ENCODE results near the gene TMEM63B.
"Not testable (repeated sequence)": the region's sequence is repeated elsewhere in the genome, so short reads cannot be mapped to it uniquely, and the experiment has no call there.

Gene TMEM63B

DNA sequence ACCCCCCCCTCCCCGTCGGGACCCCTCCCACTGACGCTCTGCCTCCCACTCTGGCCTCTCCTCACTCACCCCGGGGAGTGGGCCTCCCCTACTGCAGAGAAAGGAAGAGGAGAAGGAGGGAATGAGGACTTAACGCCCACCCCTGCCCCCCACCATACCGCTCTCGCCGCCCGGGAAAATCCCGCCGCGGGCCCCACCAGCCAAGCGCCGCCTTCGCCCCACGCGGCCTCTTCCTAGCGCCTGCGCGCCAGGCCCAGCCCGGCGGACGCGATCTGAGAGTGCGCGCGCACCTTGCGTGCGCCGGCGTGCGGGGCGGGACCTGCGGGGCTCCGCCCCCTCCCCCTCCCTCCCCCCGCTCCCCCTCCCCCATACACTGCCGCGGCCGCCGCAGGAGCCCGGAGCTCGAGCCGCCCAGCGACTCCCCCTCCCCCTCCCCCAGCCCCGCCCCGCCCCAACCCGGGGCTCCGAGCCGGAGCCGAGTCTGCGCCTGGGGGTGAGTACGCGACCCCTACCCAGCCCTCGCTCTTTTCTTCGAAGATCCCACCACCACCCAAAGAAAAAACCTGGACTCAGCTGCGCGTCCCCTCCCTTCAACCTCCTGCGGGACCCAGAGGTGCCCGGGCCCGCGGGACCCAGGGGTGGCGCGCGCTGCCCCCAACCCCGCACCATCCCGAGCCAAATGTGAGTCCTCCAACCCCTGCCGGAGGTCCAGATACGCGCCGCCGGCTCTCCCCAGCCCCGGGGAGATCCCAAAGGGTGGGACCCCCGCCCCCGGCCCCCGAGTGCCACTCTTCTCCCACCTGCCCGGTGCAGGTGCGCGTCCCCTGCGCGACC is at the start of gene TMEM63B, which contains the start of gene MRPL14:
TSS of gene TMEM63B (plus strand) at position 369 of the 834 bp plus-strand sequence. CDS start 7,031 bp downstream, outside the sequence.
TSS of gene MRPL14 (minus strand) at position 267 of the 834 bp plus-strand sequence. CDS start 10,841 bp downstream, outside the sequence.
- peak; percentile 64 for DNase-seq

GRCh38 chr6:44078219-44078826 is 49.0 kb upstream of the TMEM63B start:
- no peak for DNase-seq

GRCh38 chr6:44078827-44079671 is 48.3 kb upstream of the TMEM63B start:
- no peak for DNase-seq

- no peak for DNase-seq
Measured at GRCh38 chr6:44079672-44080071, 47.7 kb upstream of the TMEM63B start.

- DNase-seq, result no peak
Measured at GRCh38 chr6:44080561-44081521, 46.5 kb upstream of the TMEM63B start.

DNA sequence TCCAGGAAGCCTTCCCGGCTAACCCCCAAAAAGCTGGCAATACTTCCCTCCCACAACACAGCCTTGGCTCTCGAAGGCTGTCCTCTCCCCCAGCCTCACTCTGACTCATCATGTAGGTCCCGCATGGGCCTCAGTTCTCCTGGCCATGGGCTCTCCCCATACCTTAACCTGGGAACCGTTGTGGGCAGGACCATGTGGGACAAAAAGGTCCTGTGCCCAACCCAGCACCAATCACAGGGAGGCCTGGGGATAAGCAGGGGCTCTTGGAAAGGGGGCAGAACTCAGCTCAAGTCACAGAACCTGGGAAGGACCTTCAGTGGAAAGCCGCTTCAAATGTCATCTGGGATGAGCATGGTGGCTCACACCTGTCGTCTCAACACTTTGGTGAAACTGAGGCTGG is 45.6 kb upstream of the TMEM63B start:
- DNase-seq, result no peak

- DNase-seq, result no peak
Measured at GRCh38 chr6:44082872-44083321, 44.5 kb upstream of the TMEM63B start.

DNA sequence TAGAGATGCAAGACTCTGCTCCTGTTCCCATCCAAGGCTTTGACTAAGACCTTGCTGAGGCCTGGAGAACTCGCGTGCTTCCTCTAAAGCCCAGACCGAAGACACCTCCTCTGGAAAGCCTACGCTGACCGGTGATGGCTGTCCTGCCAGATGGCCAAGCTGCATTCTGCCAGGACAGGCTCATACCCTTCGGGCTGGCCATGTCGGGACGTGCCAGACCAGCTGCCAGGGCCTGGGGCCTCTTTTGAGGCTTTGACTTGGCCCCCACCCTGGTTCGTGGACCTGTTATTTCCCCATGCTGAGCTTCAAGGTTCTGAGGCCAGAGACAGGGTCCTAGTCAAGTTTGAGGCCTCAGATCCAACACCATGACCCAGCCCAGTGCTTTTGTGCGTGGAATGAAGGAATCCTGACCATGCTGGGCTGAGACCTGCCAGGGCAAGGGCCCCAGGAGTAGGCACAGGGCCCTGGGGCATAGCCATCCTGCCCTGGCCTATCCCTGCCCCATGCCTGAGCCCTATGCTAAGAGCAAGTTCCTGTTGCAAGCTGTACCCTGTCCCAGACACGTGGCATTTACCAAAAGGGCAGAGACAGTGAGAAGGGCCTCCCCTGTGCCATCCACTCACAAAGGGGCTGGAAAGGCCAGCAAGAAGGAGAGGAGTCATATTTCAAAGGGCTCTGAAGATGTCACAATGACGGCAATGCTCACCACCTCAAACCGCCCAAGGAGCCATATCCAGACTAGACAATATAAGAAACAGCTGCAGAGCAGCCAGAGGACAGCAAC is 42.9 kb upstream of the TMEM63B start:
- no peak for DNase-seq

DNA sequence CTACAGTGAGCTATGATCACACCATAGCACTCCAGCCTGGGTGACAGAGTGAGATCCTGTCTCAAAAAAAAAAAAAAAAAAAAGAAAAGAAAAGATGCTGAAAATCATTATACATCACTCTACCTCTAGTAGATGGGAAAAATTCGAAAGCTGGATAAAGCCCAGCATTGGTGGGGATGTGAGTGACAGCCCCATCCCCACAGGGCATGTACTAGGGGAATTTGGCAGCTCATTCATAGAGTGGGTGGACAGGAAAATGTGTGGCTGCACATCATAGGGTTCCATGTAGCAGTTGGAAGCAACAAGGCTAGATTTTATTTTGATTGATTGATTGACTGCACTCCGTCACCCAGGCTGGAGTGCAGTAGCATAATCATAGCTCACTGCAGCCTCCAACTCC is 42.1 kb upstream of the TMEM63B start:
- no peak for DNase-seq

GRCh38 chr6:44086931-44087574 is 40.3 kb upstream of the TMEM63B start:
- no peak for DNase-seq

GRCh38 chr6:44087623-44088022 is 39.7 kb upstream of the TMEM63B start:
- no peak for DNase-seq

- DNase-seq, result no peak
Measured at GRCh38 chr6:44088827-44089590, 38.3 kb upstream of the TMEM63B start.

DNA sequence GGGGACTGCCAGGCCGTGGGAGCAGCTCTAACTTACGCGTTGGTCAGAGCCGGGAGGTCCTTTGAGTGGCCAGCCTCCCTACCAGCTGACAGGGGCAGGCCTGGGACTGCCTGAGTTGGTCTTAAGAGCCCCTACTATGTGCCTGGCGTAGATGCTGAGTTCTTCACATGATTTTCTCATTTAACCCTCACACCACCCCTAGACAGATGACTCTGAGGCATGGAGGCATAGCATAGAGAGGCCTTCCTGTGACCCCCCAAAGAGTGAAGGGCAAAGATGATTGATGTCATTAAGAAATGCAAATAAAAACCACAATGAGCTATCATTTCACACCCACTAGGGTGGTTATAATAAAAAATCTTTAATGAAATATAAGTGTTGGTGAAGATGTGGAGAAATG is 36.9 kb upstream of the TMEM63B start:
- no peak for DNase-seq

GRCh38 chr6:44091356-44091755 is 36.0 kb upstream of the TMEM63B start:
- DNase-seq, result not testable (repeated sequence)

GRCh38 chr6:44091981-44092884 is 35.1 kb upstream of the TMEM63B start:
- DNase-seq, result no peak

- no peak for DNase-seq
Measured at GRCh38 chr6:44093066-44093465, 34.3 kb upstream of the TMEM63B start.

GRCh38 chr6:44093750-44094402 is 33.5 kb upstream of the TMEM63B start:
- no peak for DNase-seq
